ENCODE results near the gene RNF152.

- TF ChIP-seq MYNN (tag by site-specific recombination; IDR thresholded peaks at IDR 0.05; ENCODE audit: borderline replicate concordance) = no peak
- TF ChIP-seq ZFP37 (tag by site-specific recombination; IDR thresholded peaks at IDR 0.05) = no peak
- TF ChIP-seq ZNF768 (tag by site-specific recombination; IDR thresholded peaks at IDR 0.05) = no peak
- TF ChIP-seq HOXA7 (CRISPR knock-in tag; IDR thresholded peaks at IDR 0.05; ENCODE audit: borderline replicate concordance) = no peak
- no peak for TF ChIP-seq CTCF (tag by site-specific recombination; IDR thresholded peaks at IDR 0.05)
- TF ChIP-seq ZNF112 (tag by site-specific recombination; IDR thresholded peaks at IDR 0.05) = no peak
- TF ChIP-seq ZBTB20 (tag by site-specific recombination; IDR thresholded peaks at IDR 0.05) = no peak
- no peak for TF ChIP-seq ATF2 (tag by site-specific recombination; IDR thresholded peaks at IDR 0.05; ENCODE audit: low read depth)
- TF ChIP-seq ZNF670 (tag by site-specific recombination; IDR thresholded peaks at IDR 0.05; ENCODE audit: low read depth) = no peak
- no peak for TF ChIP-seq ZNF18 (tag by site-specific recombination; IDR thresholded peaks at IDR 0.05)
- no peak for TF ChIP-seq ZNF837 (tag by site-specific recombination; IDR thresholded peaks at IDR 0.05)
- no peak for TF ChIP-seq ZNF610 (tag by site-specific recombination; IDR thresholded peaks at IDR 0.05; ENCODE audit: borderline replicate concordance)
- no peak for TF ChIP-seq ZNF140 (tag by site-specific recombination; IDR thresholded peaks at IDR 0.05)
These were observed 2.1 kb upstream of the RNF152 start for GRCh38 chr18:61894751-61895524.

All from HEK293 (cell line).